Measurements from ENCODE around the gene N4BP2L1. TPM values are rescaled to one million over a fixed set of nuclear protein-coding genes. Genes with fewer than 3 reads are reported as not detected.

N4BP2L1 gene
- total and polyA plus RNA-seq, 4 experiments from 2014 or later = 43.3 to 80.1 (median 51.8) TPM

- no peak overlapping the region for H3K27ac ChIP-seq (ENCODE audit: low read depth, low read length)
- H3K27ac Mint-ChIP-seq = no peak overlapping the region
- ChIA-PET CTCF (ENCODE audit: partially characterized antibody) (interaction anchor here (1.1 to 1.5 kb wide), 2 partner anchors 9 to 11 kb away, joined by 3 to 4 read pairs; no protein-coding TSS in a partner anchor), POLR2A (ENCODE audit: partially characterized antibody) (interaction anchor here (1.2 kb wide), 1 partner anchor 116 kb away, joined by 4 read pairs; the partner anchor contains the start of genes BRCA2 and ZAR1L)
- peaks cover 9 to 26% of the 10 kb centered on the region in 2 donors for H3K36me3 Mint-ChIP-seq
- intact Hi-C loops (cut with micrococcal nuclease) = no loop called here
- DNase-seq = no peak
- no peaks in the 10 kb centered on the region for H3K36me3 ChIP-seq (ENCODE audit: insufficient read depth, low read length)
- H3K9me3 Mint-ChIP-seq = no peaks in the 10 kb centered on the region
- H3K27me3 Mint-ChIP-seq = no peaks in the 10 kb centered on the region
- H3K27me3 ChIP-seq (ENCODE audit: insufficient read depth, low read length) = no peaks in the 10 kb centered on the region
- H3K4me1 Mint-ChIP-seq = peaks cover 9 to 26% (median 16%) of the 10 kb centered on the region in 4 donors
- no peak overlapping the region for H3K4me3 Mint-ChIP-seq
- no peaks in the 10 kb centered on the region for H3K9me3 ChIP-seq (ENCODE audit: control insufficient read depth in 1 of 2, low read length in 2 of 2)
- peaks cover 15% of the 10 kb centered on the region for H3K4me1 ChIP-seq (ENCODE audit: insufficient read depth, low read length)
- H3K4me3 ChIP-seq (ENCODE audit: low read length in 2 of 2) = no peak overlapping the region
Observed at GRCh38 chr13:32431361-32431760, 3.4 kb upstream of the N4BP2L1 start.

- H3K27me3 Mint-ChIP-seq = no peaks in the 10 kb centered on the region
- H3K4me3 Mint-ChIP-seq = peak overlapping the region in 5 of 8 donors; percentile 11 to 56 (median 49)
- Histone ChIP-seq H3K4me3 (ENCODE audit: low read length in 2 of 2) (no peak overlapping the region), H3K27ac (ENCODE audit: low read depth, low read length) (no peak overlapping the region), H3K4me1 (ENCODE audit: insufficient read depth, low read length) (peaks cover 27% of the 10 kb centered on the region), H3K27me3 (ENCODE audit: insufficient read depth, low read length) (no peaks in the 10 kb centered on the region), H3K9me3 (ENCODE audit: control insufficient read depth in 1 of 2, low read length in 2 of 2) (no peaks in the 10 kb centered on the region), H3K36me3 (ENCODE audit: insufficient read depth, low read length) (no peaks in the 10 kb centered on the region)
- peaks cover 0 to 25% of the 10 kb centered on the region in 2 donors for H3K36me3 Mint-ChIP-seq
- H3K27ac Mint-ChIP-seq = peak overlapping the region in 5 of 7 donors; percentile 10 to 96 (median 50)
- CTCF ChIA-PET (ENCODE audit: partially characterized antibody) = interaction anchor here (0.9 to 2.7 kb wide), 4 partner anchors 7 to 115 kb away, joined by 3 to 8 read pairs (median 4); partner anchors contain the start of genes BRCA2 and ZAR1L
- H3K4me1 Mint-ChIP-seq = peaks cover 17 to 38% (median 25%) of the 10 kb centered on the region in 4 donors
- POLR2A ChIA-PET (ENCODE audit: partially characterized antibody) = interaction anchor here (4.9 kb wide), 1 partner anchor 115 kb away, joined by 82 read pairs; the partner anchor contains the start of genes BRCA2 and ZAR1L
- intact Hi-C loops (cut with micrococcal nuclease) = no loop called here
- no peaks in the 10 kb centered on the region for H3K9me3 Mint-ChIP-seq
- no peak for DNase-seq
Observed at GRCh38 chr13:32430018-32430747, 2.3 kb upstream of the N4BP2L1 start.

GRCh38 chr13:32429433-32429909 lies 1.5 kb upstream of the N4BP2L1 start:
- no peaks in the 10 kb centered on the region for H3K27me3 ChIP-seq (ENCODE audit: insufficient read depth, low read length)
- H3K36me3 Mint-ChIP-seq = peaks cover 0 to 25% of the 10 kb centered on the region in 2 donors
- peaks cover 19 to 42% (median 28%) of the 10 kb centered on the region in 4 donors for H3K4me1 Mint-ChIP-seq
- H3K4me3 Mint-ChIP-seq = peak overlapping the region in 2 of 8 donors; percentile 31 to 93
- DNase-seq = no peak
- ChIA-PET CTCF (ENCODE audit: partially characterized antibody) (interaction anchor here (0.9 to 2.7 kb wide), 4 partner anchors 13 to 156 kb away, joined by 3 to 8 read pairs (median 4); partner anchors contain the start of genes BRCA2, N4BP2L2, PDS5B and ZAR1L), POLR2A (ENCODE audit: partially characterized antibody) (interaction anchor here (1.6 to 4.9 kb wide), 3 partner anchors 115 to 1114 kb away, joined by 3 to 82 read pairs (median 15); partner anchors contain the start of genes BRCA2 and ZAR1L)
- no peak overlapping the region for H3K4me3 ChIP-seq (ENCODE audit: low read length in 2 of 2)
- no peaks in the 10 kb centered on the region for H3K27me3 Mint-ChIP-seq
- H3K27ac Mint-ChIP-seq = peak overlapping the region in 5 of 7 donors; percentile 57 to 97 (median 95)
- H3K9me3 Mint-ChIP-seq = no peaks in the 10 kb centered on the region
- H3K9me3 ChIP-seq (ENCODE audit: control insufficient read depth in 1 of 2, low read length in 2 of 2) = no peaks in the 10 kb centered on the region
- intact Hi-C loops (cut with micrococcal nuclease) = no loop called here
- peak overlapping the region; percentile 84 for H3K27ac ChIP-seq (ENCODE audit: low read depth, low read length)
- H3K4me1 ChIP-seq (ENCODE audit: insufficient read depth, low read length) = peaks cover 33% of the 10 kb centered on the region
- no peaks in the 10 kb centered on the region for H3K36me3 ChIP-seq (ENCODE audit: insufficient read depth, low read length)

- Mint-ChIP-seq H3K4me1 (peaks cover 24 to 49% (median 35%) of the 10 kb centered on the region in 4 donors), H3K4me3 (peak overlapping the region; percentile 87 to 96 (median 92)), H3K27ac (peak overlapping the region; percentile 95 to 98 (median 97)), H3K9me3 (no peaks in the 10 kb centered on the region), H3K36me3 (peaks cover 5 to 30% of the 10 kb centered on the region in 2 donors), H3K27me3 (no peaks in the 10 kb centered on the region)
- Histone ChIP-seq H3K9me3 (ENCODE audit: control insufficient read depth in 1 of 2, low read length in 2 of 2) (no peaks in the 10 kb centered on the region), H3K27me3 (ENCODE audit: insufficient read depth, low read length) (no peaks in the 10 kb centered on the region), H3K36me3 (ENCODE audit: insufficient read depth, low read length) (no peaks in the 10 kb centered on the region), H3K4me3 (ENCODE audit: low read length in 2 of 2) (peak overlapping the region; percentile 73 to 85), H3K4me1 (ENCODE audit: insufficient read depth, low read length) (peaks cover 40% of the 10 kb centered on the region), H3K27ac (ENCODE audit: low read depth, low read length) (peak overlapping the region; percentile 84)
- ChIA-PET CTCF (ENCODE audit: partially characterized antibody) (interaction anchor here (0.6 to 2.7 kb wide), 6 partner anchors 9 to 157 kb away, joined by 3 to 8 read pairs (median 4); partner anchors contain the start of genes BRCA2, N4BP2L2, PDS5B and ZAR1L), POLR2A (ENCODE audit: partially characterized antibody) (interaction anchor here (0.5 to 4.9 kb wide), 10 partner anchors 20 to 1268 kb away, joined by 3 to 82 read pairs (median 4); partner anchors contain the start of genes BRCA2, N4BP2L2 and ZAR1L)
- intact Hi-C loops (cut with micrococcal nuclease) = loop anchor here (1.0 kb wide), 2 partner anchors 10 to 114 kb away; partner anchors contain the start of genes BRCA2 and ZAR1L
- DNase-seq = no peak
Observed at GRCh38 chr13:32428581-32429432, 877 bp upstream of the N4BP2L1 start.

GRCh38 chr13:32426990-32427851 lies 709 bp downstream of the N4BP2L1 start:
- peak overlapping the region; percentile 77 to 85 for H3K4me3 ChIP-seq (ENCODE audit: low read length in 2 of 2)
- Mint-ChIP-seq H3K9me3 (no peaks in the 10 kb centered on the region), H3K27me3 (no peaks in the 10 kb centered on the region), H3K4me1 (peaks cover 30 to 58% (median 41%) of the 10 kb centered on the region in 4 donors), H3K4me3 (peak overlapping the region; percentile 89 to 99 (median 96)), H3K36me3 (peaks cover 12 to 38% of the 10 kb centered on the region in 2 donors), H3K27ac (peak overlapping the region; percentile 92 to 99 (median 98))
- H3K9me3 ChIP-seq (ENCODE audit: control insufficient read depth in 1 of 2, low read length in 2 of 2) = no peaks in the 10 kb centered on the region
- no peaks in the 10 kb centered on the region for H3K36me3 ChIP-seq (ENCODE audit: insufficient read depth, low read length)
- ChIA-PET CTCF (ENCODE audit: partially characterized antibody) (interaction anchor here (1.4 to 2.7 kb wide), 2 partner anchors 12 to 112 kb away, joined by 3 to 8 read pairs; partner anchors contain the start of genes BRCA2 and ZAR1L), POLR2A (ENCODE audit: partially characterized antibody) (interaction anchor here (0.7 to 4.9 kb wide), 12 partner anchors 13 to 1116 kb away, joined by 3 to 82 read pairs (median 4); partner anchors contain the start of genes BRCA2, N4BP2L2, PDS5B and ZAR1L)
- no peaks in the 10 kb centered on the region for H3K27me3 ChIP-seq (ENCODE audit: insufficient read depth, low read length)
- H3K4me1 ChIP-seq (ENCODE audit: insufficient read depth, low read length) = peaks cover 48% of the 10 kb centered on the region
- DNase-seq = peak; percentile 54 to 74 (median 64)
- intact Hi-C loops (cut with micrococcal nuclease) = loop anchor here (1.0 to 2.0 kb wide), 3 partner anchors 14 to 159 kb away; partner anchors contain the start of genes N4BP2L2 and PDS5B
- H3K27ac ChIP-seq (ENCODE audit: low read depth, low read length) = peak overlapping the region; percentile 84

All from CD4-positive, alpha-beta memory T cell (primary cell).